Measurements from ENCODE around the gene MAP2K7. TPM values are rescaled to one million over a fixed set of nuclear protein-coding genes. Genes with fewer than 3 reads are reported as not detected.
"Not testable (repeated sequence)": the region's sequence is repeated elsewhere in the genome, so short reads cannot be mapped to it uniquely, and the experiment has no call there.

The MAP2K7 gene
- total RNA-seq, 2 donors from 2014 or later = 40.2 to 40.3 TPM

DNA sequence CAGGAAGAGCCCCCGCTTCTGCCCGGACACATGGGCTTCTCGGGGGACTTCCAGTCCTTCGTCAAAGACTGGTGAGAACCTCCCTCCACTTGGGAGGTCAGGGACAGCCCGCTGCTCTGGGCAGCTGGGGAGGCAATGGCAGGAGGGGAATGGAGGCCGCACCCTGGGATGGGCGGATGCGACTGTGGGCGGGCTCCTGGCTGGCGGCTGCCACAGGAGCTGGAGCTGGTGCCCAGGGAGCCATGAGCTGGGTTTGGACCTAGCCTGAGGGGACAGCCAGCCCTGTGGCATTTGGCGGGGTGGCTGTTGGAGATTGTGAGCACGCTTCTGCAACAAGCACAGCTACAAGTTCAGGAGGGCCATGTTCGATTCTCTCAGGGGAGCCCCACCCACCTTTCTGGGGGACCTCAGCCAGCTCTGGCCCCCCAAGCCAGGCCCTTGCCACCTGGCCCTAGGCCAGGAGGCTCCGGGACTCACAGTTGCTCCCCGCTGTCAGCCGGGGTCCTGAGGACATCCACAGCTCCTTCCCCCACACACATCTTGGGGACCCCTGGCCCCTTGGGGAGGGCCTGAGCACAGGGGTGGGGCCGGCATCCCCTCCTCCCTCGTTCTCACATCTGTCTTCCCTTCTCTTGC lies 7.9 kb downstream of the MAP2K7 start:
- Mint-ChIP-seq H3K4me3 (no peak overlapping the region), H3K4me1 (ENCODE audit: low read depth) (peaks cover 16% of the 10 kb centered on the region), H3K27me3 (ENCODE audit: low read depth) (peaks cover 12% of the 10 kb centered on the region), H3K27ac (no peak overlapping the region), H3K36me3 (ENCODE audit: insufficient read depth in 2 of 2) (peaks cover 0 to 12% of the 10 kb centered on the region in 2 donors), H3K9me3 (no peaks in the 10 kb centered on the region)
- ATAC-seq (replicated peaks in 1 of 2) = no peak
- no peak for DNase-seq

DNA sequence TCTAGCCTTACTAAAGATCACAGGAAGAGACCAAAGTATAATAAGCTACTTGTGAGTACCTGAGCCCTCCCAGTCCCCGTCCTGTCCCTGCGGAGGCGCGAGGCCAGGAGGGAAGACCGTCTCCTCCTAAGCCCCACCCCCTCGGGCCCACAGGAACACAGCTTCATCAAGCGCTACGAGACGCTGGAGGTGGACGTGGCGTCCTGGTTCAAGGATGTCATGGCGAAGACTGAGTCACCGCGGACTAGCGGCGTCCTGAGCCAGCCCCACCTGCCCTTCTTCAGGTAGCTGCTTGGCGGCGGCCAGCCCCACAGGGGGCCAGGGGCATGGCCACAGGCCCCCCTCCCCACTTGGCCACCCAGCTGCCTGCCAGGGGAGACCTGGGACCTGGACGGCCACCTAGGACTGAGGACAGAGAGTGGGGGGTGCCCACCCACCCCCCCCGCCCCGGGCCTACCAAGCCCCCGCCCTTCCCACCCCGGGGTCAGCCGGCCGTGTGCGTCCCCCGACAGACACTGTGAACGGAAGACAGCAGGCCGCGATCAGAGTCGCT lies 8.5 kb downstream of the MAP2K7 start:
- no peak for ATAC-seq (replicated peaks in 1 of 2)
- H3K9me3 Mint-ChIP-seq = no peaks in the 10 kb centered on the region
- H3K27me3 Mint-ChIP-seq (ENCODE audit: low read depth) = peaks cover 12% of the 10 kb centered on the region
- peaks cover 0 to 12% of the 10 kb centered on the region in 2 donors for H3K36me3 Mint-ChIP-seq (ENCODE audit: insufficient read depth in 2 of 2)
- H3K27ac Mint-ChIP-seq = no peak overlapping the region
- no peak for DNase-seq
- no peak overlapping the region for H3K4me3 Mint-ChIP-seq
- peaks cover 10% of the 10 kb centered on the region for H3K4me1 Mint-ChIP-seq (ENCODE audit: low read depth)

DNA sequence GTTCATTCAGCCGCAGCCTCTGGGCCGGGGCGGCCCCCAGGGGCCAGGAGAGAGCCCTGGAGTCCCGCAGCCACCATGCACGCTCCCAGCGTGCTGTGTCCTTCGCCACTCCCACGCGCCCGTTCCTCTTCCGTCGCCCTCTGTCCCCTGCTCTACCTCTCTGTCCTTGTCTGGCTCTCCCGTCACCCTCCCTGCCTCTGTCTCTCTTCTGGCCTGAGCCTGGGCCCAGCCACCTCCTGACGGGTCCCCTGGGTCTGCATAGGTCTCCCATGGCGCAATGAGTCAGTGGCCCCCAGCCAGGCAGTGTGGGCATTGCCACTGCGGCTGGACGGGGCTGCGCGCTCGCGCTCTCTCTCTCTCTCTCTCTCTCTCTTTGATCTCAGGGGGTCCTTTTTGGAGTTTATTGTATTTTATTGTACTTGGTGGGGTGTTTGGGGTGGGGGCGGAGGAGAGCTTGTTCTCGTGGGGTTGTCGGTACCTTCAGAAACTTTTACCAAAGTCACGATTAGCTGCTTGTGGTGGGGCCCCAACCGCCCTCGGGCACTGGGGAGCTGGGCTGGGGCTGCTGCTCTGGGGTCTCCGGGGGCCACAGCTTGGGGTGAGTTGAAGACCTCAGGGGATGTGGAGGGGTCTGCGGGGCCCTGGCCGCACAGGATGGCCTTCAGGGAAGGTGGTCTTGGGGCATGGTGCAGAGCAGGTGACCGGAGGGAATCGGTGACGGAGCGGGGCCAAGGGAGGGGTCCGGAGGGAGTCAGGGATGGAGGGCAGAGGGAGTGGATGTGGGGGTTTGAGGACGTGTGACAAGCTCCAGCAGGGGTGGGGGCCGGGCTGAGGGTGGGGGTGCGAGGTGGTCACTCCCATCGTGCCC lies 9.3 kb downstream of the MAP2K7 start:
- ATAC-seq (replicated peaks in 1 of 2) (no peak), DNase-seq (no peak)
- H3K27ac Mint-ChIP-seq = no peak overlapping the region
- no peak overlapping the region for H3K4me3 Mint-ChIP-seq
- peaks cover 0 to 12% of the 10 kb centered on the region in 2 donors for H3K36me3 Mint-ChIP-seq (ENCODE audit: insufficient read depth in 2 of 2)
- H3K9me3 Mint-ChIP-seq = no peaks in the 10 kb centered on the region
- H3K27me3 Mint-ChIP-seq (ENCODE audit: low read depth) = peaks cover 15% of the 10 kb centered on the region
- peaks cover 11% of the 10 kb centered on the region for H3K4me1 Mint-ChIP-seq (ENCODE audit: low read depth)

DNA sequence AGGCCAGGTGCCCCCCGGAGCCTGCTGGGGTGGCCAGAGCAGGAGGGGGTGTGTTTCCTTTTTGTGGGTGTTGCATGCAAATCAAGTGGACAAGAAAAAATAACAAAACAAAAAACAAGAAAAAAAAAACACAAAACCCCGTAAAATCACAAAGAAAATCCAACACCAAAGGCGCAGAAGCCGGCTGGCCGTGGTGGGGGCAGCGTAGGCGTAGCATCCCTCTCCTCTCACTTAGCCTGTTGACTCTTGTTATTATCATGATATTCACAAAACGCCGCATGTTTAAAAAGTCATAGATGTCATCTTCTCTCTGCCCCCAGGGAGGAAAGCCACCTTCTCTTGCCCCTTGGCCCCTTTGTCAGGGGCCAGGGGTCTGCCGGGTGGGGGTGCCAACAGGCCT lies 10.0 kb downstream of the MAP2K7 start:
- H3K4me3 Mint-ChIP-seq = no peak overlapping the region
- H3K4me1 Mint-ChIP-seq (ENCODE audit: low read depth) = peaks cover 17% of the 10 kb centered on the region
- no peaks in the 10 kb centered on the region for H3K9me3 Mint-ChIP-seq
- H3K27me3 Mint-ChIP-seq (ENCODE audit: low read depth) = peaks cover 21% of the 10 kb centered on the region
- H3K27ac Mint-ChIP-seq = no peak overlapping the region
- DNase-seq (no peak), ATAC-seq (replicated peaks in 1 of 2) (no peak)
- peaks cover 0 to 12% of the 10 kb centered on the region in 2 donors for H3K36me3 Mint-ChIP-seq (ENCODE audit: insufficient read depth in 2 of 2)

DNA sequence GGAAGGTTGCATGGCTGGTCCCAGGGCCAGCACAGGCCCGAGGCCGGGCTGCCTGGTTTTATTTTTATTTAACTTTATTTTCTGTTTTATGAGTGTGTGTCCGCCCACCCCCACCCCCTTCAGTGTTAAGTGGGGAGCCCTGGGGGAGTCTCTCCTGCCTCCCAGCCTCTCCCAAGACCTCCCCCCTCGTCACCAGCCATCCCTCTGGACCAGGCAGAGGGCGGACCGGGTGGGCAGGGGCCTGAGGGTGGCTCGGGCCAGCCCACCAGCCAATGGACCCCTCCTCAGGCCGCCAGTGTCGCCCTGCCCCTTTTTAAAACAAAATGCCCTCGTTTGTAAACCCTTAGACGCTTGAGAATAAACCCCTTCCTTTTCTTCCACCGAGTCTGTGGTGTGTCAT lies 10.4 kb downstream of the MAP2K7 start:
- H3K4me1 Mint-ChIP-seq (ENCODE audit: low read depth) = peaks cover 17% of the 10 kb centered on the region
- no peaks in the 10 kb centered on the region for H3K9me3 Mint-ChIP-seq
- peaks cover 0 to 12% of the 10 kb centered on the region in 2 donors for H3K36me3 Mint-ChIP-seq (ENCODE audit: insufficient read depth in 2 of 2)
- peaks cover 21% of the 10 kb centered on the region for H3K27me3 Mint-ChIP-seq (ENCODE audit: low read depth)
- ATAC-seq (replicated peaks in 1 of 2) = no peak
- H3K4me3 Mint-ChIP-seq = no peak overlapping the region
- no peak overlapping the region for H3K27ac Mint-ChIP-seq
- no peak for DNase-seq

DNA sequence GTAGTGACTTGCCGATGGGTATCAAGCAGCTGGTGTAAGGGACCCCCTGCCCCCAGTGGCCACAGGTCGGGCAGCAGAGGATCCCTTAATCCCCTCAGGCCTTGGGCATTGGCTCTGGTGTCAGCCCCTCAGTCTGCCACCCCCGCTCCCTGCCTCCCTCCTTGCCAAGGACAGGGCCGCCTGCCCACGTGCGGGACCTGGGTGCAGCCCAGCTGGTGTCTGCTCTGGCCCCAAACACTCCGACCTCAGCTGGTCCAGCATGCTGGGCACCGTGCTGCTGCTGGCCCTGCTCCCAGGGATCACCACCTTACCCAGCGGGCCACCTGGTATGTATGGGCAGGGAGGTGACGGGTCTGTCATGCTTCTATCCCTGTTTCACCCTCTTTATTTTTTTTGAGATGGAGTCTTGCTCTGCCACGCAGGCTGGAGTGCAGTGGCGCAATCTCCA lies 10.9 kb downstream of the MAP2K7 start, which contains the start of gene TGFBR3L:
Gene TGFBR3L, plus strand, starts transcription at position 233 of the 448 bp plus-strand sequence.
- ATAC-seq (replicated peaks in 1 of 2) (no peak), DNase-seq (no peak)
- H3K9me3 Mint-ChIP-seq = no peaks in the 10 kb centered on the region
- no peak within 1 kb of the TSS for H3K27ac Mint-ChIP-seq
- peaks cover under 1 to 12% of the 10 kb centered on the region in 2 donors for H3K36me3 Mint-ChIP-seq (ENCODE audit: insufficient read depth in 2 of 2)
- peaks cover 24% of the 10 kb centered on the region for H3K27me3 Mint-ChIP-seq (ENCODE audit: low read depth)
- peaks cover 21% of the 10 kb centered on the region for H3K4me1 Mint-ChIP-seq (ENCODE audit: low read depth)
- H3K4me3 Mint-ChIP-seq = peak within 1 kb of the TSS; percentile 76 to 78

DNA sequence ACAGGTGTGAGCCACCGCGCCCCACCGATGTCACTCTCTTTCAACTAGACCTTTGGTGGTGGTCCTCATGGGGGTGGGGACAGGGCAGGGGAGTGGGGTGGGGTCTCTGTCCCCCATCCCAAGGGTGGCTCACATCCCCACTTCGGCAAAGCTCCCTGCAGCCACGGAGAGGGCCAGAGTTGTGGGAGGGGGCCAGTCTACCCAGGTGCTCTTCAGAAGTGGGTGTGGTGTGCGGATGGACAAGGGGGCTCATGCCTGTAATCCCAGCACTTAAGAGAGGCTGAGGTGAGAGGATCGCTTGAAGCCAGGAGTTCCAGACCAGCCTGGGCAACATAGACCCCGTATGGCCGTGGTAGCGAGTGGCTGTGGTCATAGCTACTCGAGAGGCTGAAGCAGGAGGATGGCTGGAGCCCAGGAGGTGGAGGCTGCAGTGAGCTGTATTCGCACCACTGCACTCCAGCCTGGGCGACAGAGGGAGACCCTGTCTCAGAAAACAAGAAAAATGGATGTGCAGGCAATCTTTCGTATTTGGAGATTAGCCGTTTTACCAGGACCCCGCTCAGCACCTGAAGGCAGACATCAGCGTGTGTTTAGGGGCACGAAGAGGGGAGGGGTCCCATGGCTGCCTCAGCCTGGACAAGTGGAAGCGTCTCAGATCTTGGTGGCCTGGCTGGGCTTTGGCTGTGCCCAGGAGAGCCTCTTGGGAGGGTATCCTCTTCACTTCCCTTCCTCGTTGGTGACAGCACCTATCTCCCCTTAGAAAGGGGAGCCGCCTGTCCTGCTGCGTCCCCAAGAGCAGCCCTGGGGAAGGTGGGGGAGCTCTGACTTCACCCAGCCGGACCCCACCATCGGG lies 11.8 kb downstream of the MAP2K7 start:
- H3K4me3 Mint-ChIP-seq = peak overlapping the region; percentile 76 to 78
- peaks cover 1 to 14% of the 10 kb centered on the region in 2 donors for H3K36me3 Mint-ChIP-seq (ENCODE audit: insufficient read depth in 2 of 2)
- no peak for DNase-seq
- peaks cover 25% of the 10 kb centered on the region for H3K4me1 Mint-ChIP-seq (ENCODE audit: low read depth)
- no peaks in the 10 kb centered on the region for H3K9me3 Mint-ChIP-seq
- peaks cover 28% of the 10 kb centered on the region for H3K27me3 Mint-ChIP-seq (ENCODE audit: low read depth)
- no peak for ATAC-seq (replicated peaks in 1 of 2)
- H3K27ac Mint-ChIP-seq = no peak overlapping the region

DNA sequence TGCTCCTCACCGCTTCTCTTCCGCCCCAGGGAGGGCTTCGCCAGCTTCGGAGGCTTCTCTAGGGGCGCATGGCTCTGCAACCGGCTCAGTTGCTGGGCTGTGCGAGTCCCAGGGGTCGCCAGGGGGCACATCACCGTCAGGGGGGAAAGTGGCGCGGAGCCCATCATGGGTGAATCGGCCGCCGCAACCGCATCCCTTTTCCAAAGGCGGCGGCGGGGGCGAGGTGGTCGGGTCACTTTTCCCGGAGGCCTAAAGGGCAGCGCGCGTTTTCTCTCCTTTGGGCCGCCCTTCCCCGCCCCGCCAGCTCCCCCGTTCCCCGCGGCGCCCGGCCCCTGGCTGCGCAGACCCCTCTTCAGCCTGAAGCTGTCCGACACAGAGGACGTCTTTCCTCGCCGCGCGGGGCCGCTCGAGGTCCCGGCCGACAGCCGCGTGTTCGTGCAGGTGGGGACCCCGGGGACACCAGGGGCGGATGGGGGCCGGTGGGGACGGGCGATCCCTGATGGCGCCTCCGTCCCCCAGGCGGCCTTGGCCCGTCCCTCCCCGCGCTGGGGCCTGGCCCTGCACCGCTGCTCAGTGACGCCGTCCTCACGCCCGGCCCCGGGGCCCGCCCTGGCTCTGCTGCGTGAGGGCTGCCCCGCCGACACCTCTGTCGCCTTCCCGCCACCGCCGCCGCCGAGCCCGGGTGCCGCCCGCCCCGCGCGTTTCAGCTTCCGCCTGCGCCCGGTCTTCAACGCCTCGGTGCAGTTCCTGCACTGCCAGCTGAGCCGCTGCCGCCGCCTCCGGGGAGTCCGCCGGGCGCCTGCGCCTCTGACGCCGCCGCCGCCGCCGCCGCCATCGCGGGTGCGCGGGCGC lies 12.7 kb downstream of the MAP2K7 start:
- Mint-ChIP-seq H3K9me3 (no peaks in the 10 kb centered on the region), H3K36me3 (ENCODE audit: insufficient read depth in 2 of 2) (peaks cover 1 to 11% of the 10 kb centered on the region in 2 donors), H3K27me3 (ENCODE audit: low read depth) (peaks cover 28% of the 10 kb centered on the region), H3K4me1 (ENCODE audit: low read depth) (peaks cover 31% of the 10 kb centered on the region), H3K27ac (no peak overlapping the region), H3K4me3 (peak overlapping the region; percentile 76 to 84)
- ATAC-seq (replicated peaks in 1 of 2) (peak; percentile 27 to 38), DNase-seq (peak; percentile 80 to 83)

DNA sequence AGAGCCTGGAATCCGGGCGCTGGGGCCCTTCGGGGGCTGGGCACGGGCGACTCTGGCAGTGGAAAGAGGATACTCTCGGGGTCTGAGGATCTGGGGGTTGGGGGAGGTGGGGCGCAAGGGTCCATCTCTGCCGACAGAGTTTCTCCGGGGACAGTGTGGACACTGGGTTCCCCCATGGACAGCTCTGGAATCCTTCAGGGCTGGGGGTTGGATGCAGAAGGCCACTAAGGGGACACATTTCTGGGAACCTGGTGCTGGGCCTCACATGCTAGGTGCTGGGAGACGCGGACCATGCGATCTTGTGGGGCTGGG lies 13.2 kb downstream of the MAP2K7 start:
- Mint-ChIP-seq H3K9me3 (no peaks in the 10 kb centered on the region), H3K36me3 (ENCODE audit: insufficient read depth in 2 of 2) (peaks cover 1 to 9% of the 10 kb centered on the region in 2 donors), H3K4me1 (ENCODE audit: low read depth) (peaks cover 31% of the 10 kb centered on the region), H3K27me3 (ENCODE audit: low read depth) (peaks cover 28% of the 10 kb centered on the region), H3K4me3 (peak overlapping the region; percentile 76 to 84), H3K27ac (no peak overlapping the region)
- DNase-seq = no peak
- no peak for ATAC-seq (replicated peaks in 1 of 2)

DNA sequence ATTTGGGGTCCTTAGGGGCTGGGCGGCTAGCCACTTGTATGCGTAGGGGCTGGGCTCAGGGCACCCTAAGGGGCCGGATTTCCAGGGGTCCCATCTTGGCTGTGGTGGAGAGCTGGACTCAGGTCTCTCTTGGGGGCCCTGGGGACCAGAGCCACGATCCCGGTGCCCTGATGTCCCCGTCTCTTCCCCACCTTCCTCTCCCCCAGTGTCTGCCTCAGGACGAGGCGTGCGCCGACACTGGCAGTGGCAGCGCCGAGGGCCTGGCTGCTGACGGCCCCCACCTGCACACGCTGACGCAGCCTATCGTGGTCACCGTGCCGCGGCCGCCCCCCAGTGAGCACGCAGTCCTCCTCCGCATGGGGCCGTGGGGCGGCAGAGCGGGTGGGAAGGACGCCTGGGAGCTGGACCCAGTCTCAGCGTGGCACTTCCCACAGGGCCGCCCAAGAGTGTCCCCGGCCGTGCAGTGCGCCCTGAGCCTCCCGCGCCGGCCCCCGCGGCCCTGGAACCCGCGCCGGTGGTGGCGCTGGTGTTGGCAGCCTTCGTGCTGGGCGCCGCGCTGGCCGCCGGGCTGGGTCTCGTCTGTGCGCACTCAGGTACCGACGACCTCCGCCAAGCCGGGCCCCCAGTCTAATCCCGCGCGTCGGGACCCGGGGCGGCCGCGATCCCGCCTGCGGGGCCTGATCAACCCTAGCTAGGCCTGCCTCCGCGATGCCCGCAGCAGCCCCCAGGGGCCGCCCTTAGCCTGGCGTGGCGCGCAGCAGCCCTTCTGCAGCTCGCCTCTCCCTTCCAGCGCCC lies 13.8 kb downstream of the MAP2K7 start:
- DNase-seq (peak; percentile 83), ATAC-seq (replicated peaks in 1 of 2) (peak; percentile 46 to 47)
- Mint-ChIP-seq H3K27ac (no peak overlapping the region), H3K27me3 (ENCODE audit: low read depth) (peaks cover 28% of the 10 kb centered on the region), H3K9me3 (no peaks in the 10 kb centered on the region), H3K4me1 (ENCODE audit: low read depth) (peaks cover 31% of the 10 kb centered on the region), H3K36me3 (ENCODE audit: insufficient read depth in 2 of 2) (peaks cover 1 to 9% of the 10 kb centered on the region in 2 donors), H3K4me3 (peak overlapping the region; percentile 79 to 84)

DNA sequence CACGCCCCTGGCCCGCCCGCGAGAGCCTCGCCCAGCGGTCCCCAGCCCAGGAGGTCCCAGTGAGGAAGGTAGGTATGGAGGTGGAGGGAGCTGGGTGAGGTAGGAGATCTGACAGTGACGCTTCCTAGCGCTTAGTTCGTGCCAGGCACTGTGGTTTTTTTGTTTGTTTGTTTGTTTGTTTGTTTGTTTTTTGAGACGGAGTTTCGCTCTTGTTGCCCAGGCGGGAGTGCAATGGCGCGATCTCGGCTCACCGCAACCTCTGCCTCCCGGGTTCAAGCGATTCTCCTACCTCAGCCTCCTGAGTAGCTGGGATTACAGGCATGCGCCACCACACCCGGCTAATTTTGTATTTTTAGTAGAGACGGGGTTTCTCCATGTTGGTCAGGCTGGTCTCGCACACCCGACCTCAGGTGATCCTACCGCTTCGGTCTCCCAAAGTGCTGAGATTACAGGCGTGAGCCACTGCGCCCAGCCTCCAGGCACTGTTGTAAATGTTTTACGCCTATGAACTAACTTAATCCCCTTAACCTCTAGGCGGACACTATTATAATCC lies 14.5 kb downstream of the MAP2K7 start:
- Mint-ChIP-seq H3K4me1 (ENCODE audit: low read depth) (peaks cover 31% of the 10 kb centered on the region), H3K27me3 (ENCODE audit: low read depth) (peaks cover 28% of the 10 kb centered on the region), H3K4me3 (peak overlapping the region; percentile 26 to 79)
- ATAC-seq (replicated peaks in 1 of 2); H3K27ac Mint-ChIP-seq; H3K36me3 Mint-ChIP-seq (ENCODE audit: insufficient read depth in 2 of 2); DNase-seq; H3K9me3 Mint-ChIP-seq: not testable (repeated sequence)
